ENCODE data around the gene CELSR2. TPM values are rescaled to one million over a fixed set of nuclear protein-coding genes. Genes with fewer than 3 reads are reported as not detected.

The CELSR2 gene
- polyA plus RNA-seq, 3 donors, result 0.03 to 0.97 (median 0.04) TPM

- H3K9ac ChIP-seq (ENCODE audit: insufficient read depth, low read length, poor library complexity, severe bottlenecking), result no peak overlapping the region
- H4K20me1 ChIP-seq (ENCODE audit: insufficient read depth, low read length), result peaks cover 3% of the 10 kb centered on the region
- peaks cover 35 to 41% of the 10 kb centered on the region in 2 donors for H3K36me3 ChIP-seq (replicated peaks in 1 of 2; ENCODE audit: control insufficient read depth in 1 of 2, insufficient read depth in 2 of 2, low read length in 2 of 2)
- peaks cover 7 to 24% of the 10 kb centered on the region in 2 donors for H3K27me3 ChIP-seq (ENCODE audit: control insufficient read depth in 2 of 2, insufficient read depth in 2 of 2, low read length in 2 of 2)
- H3K27me3 Mint-ChIP-seq (ENCODE audit: low read depth in 3 of 3), result peaks cover 30 to 40% (median 36%) of the 10 kb centered on the region in 3 donors
- no peak for TF ChIP-seq CTCF (IDR thresholded peaks at IDR 0.05)
- H3K36me3 Mint-ChIP-seq, result peaks cover 35 to 38% of the 10 kb centered on the region in 2 donors
- WGBS (ENCODE audit: insufficient coverage), result 60% methylated on average over 24 of the region's 26 CpGs
- H3K9me3 ChIP-seq (replicated peaks in 1 of 2; ENCODE audit: control insufficient read depth in 1 of 2, insufficient read depth in 1 of 2, low read length in 2 of 2), result no peaks in the 10 kb centered on the region
- H3K27ac ChIP-seq (ENCODE audit: low read depth in 1 of 2, low read length in 2 of 2), result no peak overlapping the region
- H2AFZ ChIP-seq (ENCODE audit: insufficient read depth, low read depth, low read length, poor library complexity, severe bottlenecking), result no peak overlapping the region
- H3K4me1 Mint-ChIP-seq, result peaks cover 10% of the 10 kb centered on the region
- H3K27ac Mint-ChIP-seq, result no peak overlapping the region
- no peaks in the 10 kb centered on the region for H3K4me1 ChIP-seq (ENCODE audit: control insufficient read depth in 1 of 2, insufficient read depth in 2 of 2, low read length in 2 of 2)
- intact Hi-C loops (cut with micrococcal nuclease), result no loop called here
- no peak for DNase-seq
- H3K9me3 Mint-ChIP-seq, result peaks cover 0 to 4% (median 0%) of the 10 kb centered on the region in 7 donors
- H3K4me3 ChIP-seq (replicated peaks in 1 of 3; ENCODE audit: low read depth in 2 of 3, low read length in 3 of 3), result no peak overlapping the region
- no peak overlapping the region for H3K4me2 ChIP-seq (replicated peaks; ENCODE audit: extremely low read depth, low read length, poor library complexity, severe bottlenecking)
- no peaks in the 10 kb centered on the region for H3K79me2 ChIP-seq (ENCODE audit: insufficient read depth, low read length)
- H3K4me3 Mint-ChIP-seq, result peak overlapping the region in 1 of 2 donors; percentile 43
These were observed 8.9 kb upstream of the CELSR2 start for GRCh38 chr1:109240158-109241152.

GRCh38 chr1:109241344-109241743, 8.0 kb upstream of the CELSR2 start:
- Mint-ChIP-seq H3K36me3 (peaks cover 26 to 29% of the 10 kb centered on the region in 2 donors), H3K27ac (no peak overlapping the region), H3K4me3 (peak overlapping the region in 1 of 2 donors; percentile 43), H3K4me1 (peaks cover 10% of the 10 kb centered on the region), H3K9me3 (peaks cover 0 to 4% (median 0%) of the 10 kb centered on the region in 7 donors), H3K27me3 (ENCODE audit: low read depth in 3 of 3) (peaks cover 30 to 40% (median 40%) of the 10 kb centered on the region in 3 donors)
- no peaks in the 10 kb centered on the region for H3K4me1 ChIP-seq (ENCODE audit: control insufficient read depth in 1 of 2, insufficient read depth in 2 of 2, low read length in 2 of 2)
- H3K9ac ChIP-seq (ENCODE audit: insufficient read depth, low read length, poor library complexity, severe bottlenecking), result no peak overlapping the region
- peaks cover 26 to 32% of the 10 kb centered on the region in 2 donors for H3K36me3 ChIP-seq (replicated peaks in 1 of 2; ENCODE audit: control insufficient read depth in 1 of 2, insufficient read depth in 2 of 2, low read length in 2 of 2)
- H2AFZ ChIP-seq (ENCODE audit: insufficient read depth, low read depth, low read length, poor library complexity, severe bottlenecking), result no peak overlapping the region
- H3K9me3 ChIP-seq (replicated peaks in 1 of 2; ENCODE audit: control insufficient read depth in 1 of 2, insufficient read depth in 1 of 2, low read length in 2 of 2), result no peaks in the 10 kb centered on the region
- H3K27ac ChIP-seq (ENCODE audit: low read depth in 1 of 2, low read length in 2 of 2), result no peak overlapping the region
- no peak for DNase-seq
- no peaks in the 10 kb centered on the region for H3K79me2 ChIP-seq (ENCODE audit: insufficient read depth, low read length)
- no peak overlapping the region for H3K4me3 ChIP-seq (replicated peaks in 1 of 3; ENCODE audit: low read depth in 2 of 3, low read length in 3 of 3)
- H3K4me2 ChIP-seq (replicated peaks; ENCODE audit: extremely low read depth, low read length, poor library complexity, severe bottlenecking), result no peak overlapping the region
- intact Hi-C loops (cut with micrococcal nuclease), result no loop called here
- H4K20me1 ChIP-seq (ENCODE audit: insufficient read depth, low read length), result peaks cover 3% of the 10 kb centered on the region
- TF ChIP-seq CTCF (IDR thresholded peaks at IDR 0.05), result no peak
- 22% methylated on average over 3 of the region's 6 CpGs for WGBS (ENCODE audit: insufficient coverage)
- peaks cover 7 to 24% of the 10 kb centered on the region in 2 donors for H3K27me3 ChIP-seq (ENCODE audit: control insufficient read depth in 2 of 2, insufficient read depth in 2 of 2, low read length in 2 of 2)

All from CD14-positive monocyte (primary cell).